Measurements from ENCODE around the gene BDH1.
"Not testable (repeated sequence)": the region's sequence is repeated elsewhere in the genome, so short reads cannot be mapped to it uniquely, and the experiment has no call there.

The BDH1 gene

GRCh38 chr3:197555281-197556261, at the start of gene BDH1:
Gene BDH1, minus strand, starts transcription at chr3:197555968. Its CDS starts 9,525 bp downstream, at chr3:197546443.
- peak; percentile 70 to 73 for DNase-seq (ENCODE audit: low read depth in 2 of 2)

- DNase-seq (ENCODE audit: low read depth in 2 of 2) = no peak
These were observed 47.7 kb upstream of the BDH1 start for GRCh38 chr3:197603317-197603933.

GRCh38 chr3:197602351-197602750, 46.6 kb upstream of the BDH1 start:
- DNase-seq (ENCODE audit: low read depth in 2 of 2) = not testable (repeated sequence)

- DNase-seq (ENCODE audit: low read depth in 2 of 2) = not testable (repeated sequence)
These were observed 45.7 kb upstream of the BDH1 start for GRCh38 chr3:197601566-197601840.

- no peak for DNase-seq (ENCODE audit: low read depth in 2 of 2)
These were observed 45.2 kb upstream of the BDH1 start for GRCh38 chr3:197600796-197601565.

- peak; percentile 41 to 56 for DNase-seq (ENCODE audit: low read depth in 2 of 2)
These were observed 43.5 kb upstream of the BDH1 start for GRCh38 chr3:197599089-197599765.

GRCh38 chr3:197598404-197598980, 42.7 kb upstream of the BDH1 start:
- DNase-seq (ENCODE audit: low read depth in 2 of 2) = no peak

- no peak for DNase-seq (ENCODE audit: low read depth in 2 of 2)
These were observed 41.6 kb upstream of the BDH1 start for GRCh38 chr3:197597335-197597734.

- no peak for DNase-seq (ENCODE audit: low read depth in 2 of 2)
These were observed 39.9 kb upstream of the BDH1 start for GRCh38 chr3:197595470-197596185.

GRCh38 chr3:197593046-197593380, 37.2 kb upstream of the BDH1 start:
- no peak for DNase-seq (ENCODE audit: low read depth in 2 of 2)

GRCh38 chr3:197592361-197593045, 36.7 kb upstream of the BDH1 start:
- DNase-seq (ENCODE audit: low read depth in 2 of 2) = peak in 1 of 2 donors; percentile 20

- DNase-seq (ENCODE audit: low read depth in 2 of 2) = no peak
These were observed 36.0 kb upstream of the BDH1 start for GRCh38 chr3:197591816-197592215.

- no peak for DNase-seq (ENCODE audit: low read depth in 2 of 2)
These were observed 34.7 kb upstream of the BDH1 start for GRCh38 chr3:197590313-197590962.

GRCh38 chr3:197589545-197589944, 33.8 kb upstream of the BDH1 start:
- no peak for DNase-seq (ENCODE audit: low read depth in 2 of 2)

GRCh38 chr3:197586768-197587167, 31.0 kb upstream of the BDH1 start:
- DNase-seq (ENCODE audit: low read depth in 2 of 2) = not testable (repeated sequence)

- DNase-seq (ENCODE audit: low read depth in 2 of 2) = no peak
These were observed 30.4 kb upstream of the BDH1 start for GRCh38 chr3:197586181-197586580.

GRCh38 chr3:197584733-197585132, 29.0 kb upstream of the BDH1 start:
- no peak for DNase-seq (ENCODE audit: low read depth in 2 of 2)

GRCh38 chr3:197583371-197583770, 27.6 kb upstream of the BDH1 start:
- no peak for DNase-seq (ENCODE audit: low read depth in 2 of 2)

GRCh38 chr3:197580253-197580691, 24.5 kb upstream of the BDH1 start:
- no peak for DNase-seq (ENCODE audit: low read depth in 2 of 2)

GRCh38 chr3:197578376-197578775, 22.6 kb upstream of the BDH1 start:
- DNase-seq (ENCODE audit: low read depth in 2 of 2) = no peak

Measured in stimulated activated CD8-positive, alpha-beta memory T cell treated with anti-CD3 and anti-CD28 coated beads, Interleukin-2, amount 100 ng/mL, for 48 hours (primary cell).